GM18499 (cell line): ENCODE measurements around the gene PDE10A.

Experiments used
- ATAC-seq: cut with Tn5 transposase; IDR thresholded peaks from one replicate; pipeline ENCODE4 v1.9.1; 2021; ENCODE audit warnings: moderate number of reproducible peaks; ENCODE audit not compliant: insufficient read depth, unreplicated experiment

The PDE10A gene

DNA sequence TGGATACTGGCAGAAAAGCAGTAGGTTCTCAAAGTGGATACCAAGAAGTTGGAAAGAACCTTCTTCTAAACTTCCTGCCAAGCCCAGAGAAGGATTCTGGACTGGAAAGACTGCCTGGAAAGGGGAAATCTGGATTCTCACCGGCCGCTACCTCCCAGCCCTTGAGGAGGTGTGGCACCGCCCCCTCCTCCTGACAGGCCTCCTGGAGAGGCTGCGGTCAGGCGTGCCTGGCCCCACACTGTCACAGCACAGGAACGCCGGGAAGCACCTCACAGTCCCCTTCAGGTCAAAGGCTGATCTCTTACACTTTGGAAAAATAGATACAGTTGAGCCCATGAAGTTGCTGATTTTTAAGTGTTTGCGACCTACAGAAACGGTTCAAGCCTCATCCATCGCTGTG is 16.3 kb upstream of the PDE10A start:
- ATAC-seq = no peak

DNA sequence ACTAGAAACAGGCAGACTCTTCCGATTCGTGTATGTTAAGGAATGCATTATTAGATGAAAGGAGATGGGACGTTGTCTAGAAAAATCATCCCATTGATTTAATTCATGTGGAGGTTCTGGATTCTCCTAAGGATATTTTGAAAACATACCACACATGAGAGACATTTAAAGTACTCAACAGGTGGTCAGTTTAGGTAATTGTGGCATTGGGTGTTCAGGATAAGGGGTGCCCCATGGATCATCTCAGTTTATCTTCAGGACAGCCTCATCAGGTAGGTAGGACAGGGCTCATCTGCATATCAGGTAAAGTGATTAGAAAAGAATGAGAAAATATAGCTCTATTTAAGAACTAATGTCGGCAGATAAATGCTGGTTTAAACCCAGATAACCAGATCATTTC is 15.9 kb upstream of the PDE10A start:
- no peak for ATAC-seq

DNA sequence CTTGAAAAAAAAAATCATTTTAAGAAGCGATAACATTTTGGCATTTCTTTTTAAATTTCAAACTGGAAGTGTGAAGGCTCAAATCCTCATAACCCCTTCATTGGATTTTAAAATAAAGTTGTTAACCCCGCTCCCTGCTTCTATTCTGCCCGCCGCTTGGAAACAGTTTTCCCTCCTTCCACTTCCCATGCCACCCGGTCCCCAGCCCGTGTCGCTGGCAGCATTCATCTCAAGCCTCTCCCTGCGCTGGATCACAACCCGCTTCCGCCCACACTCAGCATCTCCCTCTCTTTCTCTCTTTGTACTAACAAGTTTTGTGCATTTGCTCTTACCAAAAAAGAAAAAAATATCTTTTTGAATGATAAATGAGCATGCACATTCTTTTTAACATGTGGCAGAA is 15.4 kb upstream of the PDE10A start:
- no peak for ATAC-seq

DNA sequence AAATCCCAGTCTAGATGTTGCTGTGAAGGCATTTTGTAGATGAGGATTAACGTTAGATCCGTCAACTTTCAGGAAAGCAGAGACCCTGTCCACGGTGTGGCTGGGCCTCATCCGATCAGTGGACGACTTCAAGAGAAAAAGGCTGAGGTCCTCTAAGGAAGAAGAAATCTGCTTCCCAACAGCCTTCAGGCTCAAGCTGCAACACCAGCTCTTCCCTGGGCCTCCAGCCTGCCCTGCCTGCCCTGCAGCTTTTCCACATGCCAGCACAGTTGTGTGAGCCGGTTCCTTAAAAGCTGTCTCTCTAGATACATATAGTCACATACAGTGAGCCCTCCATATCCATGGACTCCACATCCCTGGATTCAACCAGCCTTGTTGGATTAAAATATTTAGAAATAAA is 14.1 kb upstream of the PDE10A start:
- ATAC-seq = no peak

DNA sequence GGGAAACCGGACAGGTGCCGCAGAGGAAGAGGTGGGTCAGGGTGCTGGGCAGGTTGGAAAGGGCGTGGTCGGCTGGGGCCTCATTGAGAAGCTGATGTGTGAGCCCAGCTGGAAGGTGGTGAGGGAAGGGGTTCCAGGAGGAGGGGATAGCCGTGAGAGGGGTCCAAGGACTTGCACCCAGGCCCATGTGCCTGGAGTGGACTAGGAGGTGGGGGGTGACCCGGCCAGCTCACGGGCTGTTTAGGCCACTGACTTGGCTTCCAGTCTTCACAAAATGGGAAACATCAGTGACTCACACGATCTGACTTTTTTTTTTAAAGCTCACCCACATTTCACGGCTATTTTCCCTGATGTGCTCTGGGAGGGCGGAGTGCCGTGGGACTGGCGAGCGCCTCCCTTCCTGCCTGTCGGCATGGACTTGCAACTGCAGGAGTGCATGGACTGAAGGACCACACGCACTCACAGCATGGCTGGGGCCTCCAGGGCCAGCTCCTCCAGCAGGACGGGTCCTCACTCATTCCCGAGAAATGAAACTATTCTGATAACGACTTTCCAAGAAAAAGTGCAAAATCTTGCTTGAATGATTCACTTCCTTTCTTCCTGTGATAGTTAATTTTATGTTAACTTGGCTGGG is 13.5 kb upstream of the PDE10A start:
- ATAC-seq = no peak

DNA sequence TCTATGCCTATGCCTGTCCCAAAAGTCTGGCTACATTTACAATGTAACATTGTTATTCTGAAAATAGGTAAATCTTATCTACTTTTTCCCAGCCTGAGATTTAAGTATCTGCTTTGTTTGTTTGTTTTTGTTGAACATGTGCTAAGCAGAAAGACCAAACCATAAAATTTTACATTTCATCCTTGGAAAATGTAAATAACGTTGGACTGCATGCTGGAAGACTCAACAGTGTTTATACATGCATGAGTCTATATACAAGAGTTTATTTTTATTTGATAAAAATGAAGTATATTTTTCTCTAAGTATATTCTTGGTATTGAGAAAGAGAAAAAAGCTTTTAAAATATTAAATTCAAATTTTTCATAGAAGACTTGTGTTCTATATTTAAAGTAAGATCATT is 12.1 kb upstream of the PDE10A start:
- ATAC-seq = no peak

DNA sequence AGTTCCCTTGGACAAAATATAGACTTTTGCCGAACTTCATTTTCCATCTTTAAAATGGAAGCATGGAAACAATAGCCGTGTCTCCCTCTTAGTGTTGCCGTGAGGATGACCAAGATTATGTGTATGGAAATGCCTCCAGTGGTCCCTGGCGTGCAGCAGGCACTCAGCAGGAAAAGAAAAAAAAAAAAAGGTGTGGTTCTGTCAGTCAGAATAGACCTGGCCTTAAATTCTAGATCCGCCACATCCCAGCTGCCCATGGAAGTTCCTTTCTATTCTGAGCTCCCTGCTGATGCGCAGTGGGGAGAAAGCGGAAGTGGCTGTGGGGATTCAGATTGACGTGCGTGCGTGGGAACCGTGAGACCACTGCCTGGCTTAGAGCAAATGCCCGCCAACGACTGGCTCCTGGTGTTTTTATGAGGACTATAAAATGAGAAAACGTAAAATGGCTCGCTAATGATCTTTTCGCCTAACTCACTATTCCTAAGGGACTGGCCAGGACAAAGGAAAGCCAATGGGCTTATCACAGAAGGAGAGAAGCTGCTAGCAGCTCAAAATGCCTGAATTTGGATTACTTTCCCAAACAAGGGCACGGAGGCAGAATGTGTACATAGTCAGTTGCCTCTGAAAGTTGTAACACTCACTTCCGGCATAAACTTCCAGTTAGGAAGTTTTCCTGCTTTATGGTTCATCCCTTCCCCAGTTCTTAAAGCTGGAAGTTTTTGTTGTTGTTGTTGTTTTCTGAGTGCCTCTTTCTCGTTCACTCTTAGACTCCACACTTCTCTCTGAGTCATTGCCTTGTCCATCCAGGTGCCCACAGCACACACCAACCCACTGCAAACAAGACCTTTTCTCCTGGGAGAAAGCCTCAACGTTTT is 11.4 kb upstream of the PDE10A start:
- no peak for ATAC-seq

DNA sequence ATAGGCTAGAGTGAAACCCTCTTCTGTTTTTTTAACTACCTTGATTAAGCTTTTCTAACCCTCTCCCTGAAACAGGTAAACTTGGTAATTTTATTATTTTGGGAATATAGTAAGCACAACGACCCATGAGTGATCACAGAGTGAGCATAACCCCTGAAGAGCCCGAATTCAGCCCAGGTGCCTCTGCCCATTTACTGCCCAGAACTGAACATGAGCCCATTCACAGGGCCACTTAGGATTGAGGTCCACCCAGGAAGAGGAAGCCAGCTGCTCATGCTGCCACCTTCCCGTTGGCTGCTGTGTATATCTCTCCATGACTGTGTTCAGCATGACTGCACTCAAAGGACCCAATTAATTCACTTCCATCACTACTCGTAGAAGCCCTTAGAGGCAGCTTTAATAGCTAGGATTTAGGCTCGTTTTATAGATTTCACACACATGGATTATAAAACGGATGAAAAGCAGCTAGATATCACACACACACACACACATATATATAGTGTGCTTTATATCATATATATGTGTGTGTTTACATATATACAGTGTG is 8.3 kb upstream of the PDE10A start:
- ATAC-seq = no peak

DNA sequence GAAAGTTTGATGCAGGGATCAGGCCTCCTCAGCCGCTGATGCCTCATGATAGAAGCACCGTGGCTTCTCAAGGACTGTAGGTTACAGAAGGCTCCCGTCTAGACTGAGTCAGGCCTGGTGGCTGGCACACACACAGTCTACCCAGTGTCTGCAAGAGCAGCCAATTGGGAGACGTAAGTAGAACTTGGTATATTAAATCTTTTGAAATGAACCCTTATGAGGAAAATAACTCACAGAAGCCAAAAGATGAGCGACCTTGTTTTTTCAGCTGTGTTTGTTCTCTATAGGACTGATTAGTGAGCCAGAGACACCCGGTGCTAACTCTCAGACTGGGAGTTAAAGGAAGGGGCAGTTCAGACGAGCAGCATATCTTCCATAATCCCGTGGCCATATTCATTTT is 5.9 kb upstream of the PDE10A start:
- ATAC-seq = no peak

DNA sequence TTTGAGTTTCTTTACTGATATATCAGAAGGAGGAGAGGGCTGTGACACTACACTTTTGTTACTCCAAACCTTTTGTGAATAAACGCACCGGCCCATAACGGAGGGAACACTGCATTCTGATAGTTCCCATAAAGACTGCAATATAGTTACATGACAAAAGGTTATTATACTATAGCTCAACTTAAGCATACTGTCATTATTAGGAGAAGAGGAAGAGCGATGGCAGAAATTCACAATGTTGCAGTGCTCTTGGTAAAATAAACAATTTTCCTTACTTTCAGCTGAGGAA is 2.3 kb upstream of the PDE10A start:
- no peak for ATAC-seq

DNA sequence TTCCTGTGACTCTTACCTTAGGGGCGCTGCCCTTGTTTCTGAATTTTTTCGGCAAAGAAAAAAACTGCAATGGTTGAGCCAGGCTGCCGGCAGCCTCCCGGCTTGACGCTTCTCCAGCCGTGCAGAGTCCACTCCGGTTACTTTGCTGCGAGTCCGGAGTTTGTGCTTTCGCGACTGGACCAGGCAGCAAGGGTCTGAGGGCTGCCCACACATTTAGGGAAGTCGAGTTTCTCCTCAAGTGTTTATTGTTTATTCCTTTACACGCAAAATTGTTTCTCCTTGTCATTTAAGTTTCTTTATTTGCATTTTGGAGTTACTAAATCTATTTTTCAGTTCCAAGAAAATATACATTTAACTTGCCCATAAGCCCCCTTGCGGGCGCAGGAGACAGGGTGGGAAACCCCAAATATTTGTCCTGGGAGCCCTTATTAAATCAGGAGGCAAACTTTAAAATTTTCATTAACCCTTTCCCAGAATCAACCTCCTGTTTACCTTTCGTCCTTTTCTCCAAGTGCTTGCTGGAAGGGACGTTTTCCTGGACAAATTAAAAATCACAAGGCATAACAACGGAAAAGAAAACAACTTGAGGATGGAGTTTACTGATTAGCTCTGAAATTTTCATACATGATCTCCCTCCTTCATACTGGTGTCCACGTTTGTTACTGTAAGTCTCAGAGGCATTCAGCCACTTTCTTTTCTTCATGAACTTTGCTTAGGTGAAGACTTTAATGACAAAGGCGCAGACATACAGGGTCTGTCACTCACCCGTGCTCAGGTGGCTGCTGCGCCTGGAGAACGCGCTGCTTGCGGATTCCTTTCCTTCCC is 1.7 kb upstream of the PDE10A start:
- no peak for ATAC-seq

DNA sequence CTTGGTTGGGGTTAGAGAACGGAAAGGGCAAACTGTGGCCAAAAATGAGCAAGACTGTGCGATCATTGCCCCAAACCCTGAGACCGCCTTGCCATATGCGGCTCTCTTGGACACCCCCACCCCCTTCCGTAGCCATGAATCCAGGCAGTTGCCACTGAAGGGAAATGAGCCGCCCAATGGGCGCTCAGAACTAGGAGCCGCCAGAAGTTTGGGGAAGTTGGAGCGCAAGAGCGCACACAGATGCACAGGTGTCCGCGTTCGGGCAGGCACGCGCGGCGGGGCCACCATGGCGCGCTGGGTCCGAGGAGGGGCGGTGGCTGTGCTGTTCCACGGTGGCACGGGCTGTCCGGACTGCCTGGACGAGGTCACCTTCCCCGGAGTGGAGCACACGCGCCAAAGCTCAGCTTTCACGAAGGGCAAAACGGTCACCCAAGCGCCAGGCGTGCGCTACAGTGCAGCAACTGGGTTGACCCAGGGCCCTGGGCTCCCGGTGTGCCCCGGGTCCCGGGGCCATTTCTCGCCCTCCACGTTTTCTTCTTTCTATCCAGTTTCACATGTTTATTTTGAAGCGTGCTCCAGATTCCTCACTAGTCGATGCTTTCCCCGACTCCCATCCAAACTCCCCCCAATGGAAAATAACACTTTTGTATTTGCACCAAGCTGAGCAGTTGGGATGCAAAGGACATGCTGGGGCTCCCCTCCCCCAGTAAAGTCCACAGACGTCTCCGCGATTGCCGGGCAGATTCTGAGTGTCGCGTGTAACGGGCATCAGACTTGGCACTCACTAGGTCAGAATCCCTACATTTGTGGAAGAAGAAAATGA is 906 bp upstream of the PDE10A start:
- ATAC-seq = no peak

DNA sequence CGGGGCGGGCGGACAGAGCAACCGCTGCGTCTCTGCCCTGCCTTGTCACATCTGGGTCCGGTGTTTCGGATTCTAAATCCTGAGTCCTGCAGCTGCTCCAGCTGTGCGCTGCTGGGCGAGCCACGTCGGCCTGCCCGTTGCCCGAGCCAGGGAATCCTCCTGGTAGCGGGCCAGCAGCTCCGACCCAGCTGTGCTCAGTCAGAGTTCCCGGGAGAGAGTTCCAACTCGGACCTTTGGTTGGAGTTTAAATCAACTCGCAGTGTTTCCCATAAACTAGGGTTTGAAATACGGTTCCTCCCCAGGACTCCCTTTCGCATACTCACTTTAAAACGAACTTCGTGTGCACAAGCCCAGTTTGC is 315 bp upstream of the PDE10A start:
- no peak for ATAC-seq

DNA sequence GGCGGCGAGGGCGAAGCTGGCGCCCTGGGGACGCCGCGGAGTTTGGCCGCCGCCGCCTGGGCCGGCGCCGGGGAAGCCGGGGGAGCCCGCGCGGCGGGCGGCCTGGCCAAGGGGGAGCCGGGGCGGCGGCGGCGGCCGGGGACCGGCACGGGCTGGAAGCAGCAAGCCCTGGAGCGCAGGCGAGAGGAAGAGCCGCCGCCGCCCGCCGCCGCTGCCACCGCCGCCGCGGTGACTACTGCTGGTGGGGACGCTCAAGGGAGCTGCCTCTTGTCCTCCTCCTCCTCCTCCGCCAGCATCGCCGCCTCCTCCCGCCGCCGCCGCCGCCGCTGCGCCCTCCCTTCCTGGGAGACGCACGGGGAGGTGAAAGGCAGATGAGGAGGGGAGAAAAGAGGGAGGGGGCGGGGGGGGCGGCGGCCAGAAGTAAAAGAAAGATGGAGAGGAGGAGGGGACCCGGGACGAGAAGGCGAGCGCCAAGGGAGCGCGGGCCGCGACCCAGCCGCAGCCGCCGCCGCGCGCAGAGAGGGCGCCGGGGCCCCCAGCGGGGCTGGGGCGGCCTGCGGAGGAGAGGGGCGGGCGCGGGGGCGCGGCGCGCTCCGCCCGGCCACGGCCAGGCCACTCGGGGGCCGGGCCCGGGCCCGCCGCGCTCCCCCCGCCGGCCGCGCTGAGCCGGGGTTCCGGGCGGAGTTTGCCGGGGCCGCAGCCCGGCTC is 846 bp downstream of the PDE10A start:
- no peak for ATAC-seq

DNA sequence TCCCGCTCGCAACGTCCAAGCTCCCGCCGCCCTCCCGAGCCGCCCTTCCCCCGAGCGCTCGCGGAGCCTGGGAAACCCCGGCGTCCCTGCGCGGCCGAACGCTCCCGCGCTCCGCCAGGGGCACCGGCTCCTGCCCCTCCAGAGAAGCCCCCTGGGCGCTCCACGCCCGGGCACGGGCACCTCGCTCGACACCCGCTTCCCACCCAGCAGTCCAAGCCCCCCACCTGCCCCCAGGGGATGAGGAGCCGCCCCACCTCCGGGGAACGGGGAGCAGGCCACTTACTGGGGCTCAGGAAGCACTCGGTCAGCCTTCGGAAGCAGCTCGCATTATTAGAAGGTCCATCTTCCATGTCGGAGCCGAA is 1.4 kb downstream of the PDE10A start:
- no peak for ATAC-seq

DNA sequence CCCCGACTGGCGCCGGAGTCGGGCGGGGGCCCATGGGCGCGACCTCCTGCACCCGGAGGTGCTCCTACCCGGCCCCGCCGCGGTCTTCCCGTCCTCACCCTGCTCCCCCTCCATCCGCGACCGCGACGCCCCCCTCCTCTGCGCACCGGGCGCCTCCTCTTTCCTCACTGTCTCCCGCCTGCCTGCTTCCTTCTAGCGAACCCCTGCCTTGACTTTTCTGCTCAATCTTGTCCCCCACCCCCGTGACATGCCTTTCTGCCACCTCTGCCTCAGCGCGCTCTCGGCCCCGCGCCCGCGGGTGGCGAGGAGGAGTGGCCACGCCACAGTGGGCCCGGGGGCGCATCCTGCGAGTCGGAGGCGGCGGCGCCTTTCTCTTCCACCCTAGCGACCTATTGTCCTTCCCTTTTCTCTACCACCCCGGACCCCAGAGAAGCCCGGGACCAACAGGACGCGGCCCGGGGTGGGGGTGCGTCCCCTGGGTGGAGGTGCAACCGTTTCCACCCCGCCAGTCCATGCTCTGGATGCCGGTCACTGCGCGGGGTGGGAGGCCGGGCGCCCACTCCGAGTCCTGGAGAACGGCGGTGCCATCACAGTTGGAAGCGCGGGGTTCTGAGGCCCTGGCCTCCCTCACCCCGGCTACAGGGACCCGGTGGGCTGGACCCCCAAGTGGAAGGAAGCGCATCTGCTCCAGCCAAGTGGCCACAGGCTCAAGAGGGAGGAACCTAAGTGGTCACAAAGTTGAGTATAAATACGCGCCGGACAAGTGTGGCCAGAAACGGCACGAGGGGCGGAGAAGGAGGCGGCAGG is 2.0 kb downstream of the PDE10A start:
- no peak for ATAC-seq

DNA sequence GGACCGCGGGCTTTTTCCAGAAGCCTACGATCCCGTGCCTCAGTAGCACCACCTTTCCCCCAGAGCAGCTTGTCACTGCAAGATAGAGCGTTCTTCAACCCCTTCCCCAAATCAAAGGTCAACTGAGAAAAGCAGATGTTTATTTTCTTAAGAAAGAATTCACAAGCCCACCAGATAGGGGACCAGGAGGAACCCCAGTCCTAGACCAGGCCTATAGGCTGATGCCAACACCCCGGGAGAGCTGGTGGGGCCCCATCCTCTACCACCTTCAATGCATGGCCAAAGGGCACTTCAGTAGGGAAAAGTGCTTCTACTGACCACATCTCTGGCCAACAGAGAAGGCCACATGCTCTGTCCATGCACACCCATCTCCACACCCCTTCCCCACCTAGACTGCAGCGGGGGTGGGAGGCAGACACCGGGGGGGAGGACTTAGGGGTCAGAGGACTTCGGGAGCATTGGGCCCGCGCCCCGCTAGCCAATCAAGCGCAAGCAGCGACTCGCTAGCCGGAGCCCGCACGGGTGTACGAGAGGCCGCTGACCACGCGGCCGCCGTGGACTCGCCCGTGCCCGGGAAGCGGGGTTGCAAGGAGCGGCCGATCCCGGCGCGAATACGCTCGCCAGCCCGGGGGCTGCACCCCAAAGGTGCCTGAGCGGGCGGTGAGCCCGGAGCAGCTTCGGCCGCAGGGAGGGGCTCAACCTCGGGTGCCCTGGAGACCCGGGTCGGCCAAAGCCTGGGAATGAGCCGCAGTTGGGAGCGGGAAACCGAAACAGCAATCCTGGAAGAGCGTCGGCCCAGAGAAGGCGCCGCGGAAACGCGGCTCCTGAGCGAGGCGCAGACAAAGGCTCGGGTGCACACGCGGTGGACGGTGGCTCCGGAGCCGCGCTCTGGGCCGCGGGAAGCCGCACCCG is 2.8 kb downstream of the PDE10A start:
- no peak for ATAC-seq
